Rectal smooth muscle tissue (tissue), 1 donor: ENCODE data around the gene TBC1D13.

Experiments used
- H3K27ac ChIP-seq: one replicate; pipeline ENCODE4 v1.7.0; 2013; ENCODE audit warnings: low read depth, low read length, inconsistent platforms
- H3K27me3 ChIP-seq: one replicate; pipeline ENCODE4 v1.7.0; 2013; ENCODE audit warnings: low read length; ENCODE audit not compliant: control insufficient read depth, insufficient read depth
- H3K36me3 ChIP-seq: one replicate; pipeline ENCODE4 v1.7.0; 2013; ENCODE audit warnings: low read length; ENCODE audit not compliant: control insufficient read depth, insufficient read depth
- H3K4me1 ChIP-seq: one replicate; pipeline ENCODE4 v1.7.0; 2013; ENCODE audit warnings: low read length; ENCODE audit not compliant: control insufficient read depth, insufficient read depth
- H3K4me3 ChIP-seq: one replicate; pipeline ENCODE4 v1.7.0; 2013; ENCODE audit warnings: low read length
- H3K9ac ChIP-seq: one replicate; pipeline ENCODE4 v1.7.0; 2013; ENCODE audit warnings: low read length

Gene TBC1D13, protein sequence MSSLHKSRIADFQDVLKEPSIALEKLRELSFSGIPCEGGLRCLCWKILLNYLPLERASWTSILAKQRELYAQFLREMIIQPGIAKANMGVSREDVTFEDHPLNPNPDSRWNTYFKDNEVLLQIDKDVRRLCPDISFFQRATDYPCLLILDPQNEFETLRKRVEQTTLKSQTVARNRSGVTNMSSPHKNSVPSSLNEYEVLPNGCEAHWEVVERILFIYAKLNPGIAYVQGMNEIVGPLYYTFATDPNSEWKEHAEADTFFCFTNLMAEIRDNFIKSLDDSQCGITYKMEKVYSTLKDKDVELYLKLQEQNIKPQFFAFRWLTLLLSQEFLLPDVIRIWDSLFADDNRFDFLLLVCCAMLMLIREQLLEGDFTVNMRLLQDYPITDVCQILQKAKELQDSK

DNA sequence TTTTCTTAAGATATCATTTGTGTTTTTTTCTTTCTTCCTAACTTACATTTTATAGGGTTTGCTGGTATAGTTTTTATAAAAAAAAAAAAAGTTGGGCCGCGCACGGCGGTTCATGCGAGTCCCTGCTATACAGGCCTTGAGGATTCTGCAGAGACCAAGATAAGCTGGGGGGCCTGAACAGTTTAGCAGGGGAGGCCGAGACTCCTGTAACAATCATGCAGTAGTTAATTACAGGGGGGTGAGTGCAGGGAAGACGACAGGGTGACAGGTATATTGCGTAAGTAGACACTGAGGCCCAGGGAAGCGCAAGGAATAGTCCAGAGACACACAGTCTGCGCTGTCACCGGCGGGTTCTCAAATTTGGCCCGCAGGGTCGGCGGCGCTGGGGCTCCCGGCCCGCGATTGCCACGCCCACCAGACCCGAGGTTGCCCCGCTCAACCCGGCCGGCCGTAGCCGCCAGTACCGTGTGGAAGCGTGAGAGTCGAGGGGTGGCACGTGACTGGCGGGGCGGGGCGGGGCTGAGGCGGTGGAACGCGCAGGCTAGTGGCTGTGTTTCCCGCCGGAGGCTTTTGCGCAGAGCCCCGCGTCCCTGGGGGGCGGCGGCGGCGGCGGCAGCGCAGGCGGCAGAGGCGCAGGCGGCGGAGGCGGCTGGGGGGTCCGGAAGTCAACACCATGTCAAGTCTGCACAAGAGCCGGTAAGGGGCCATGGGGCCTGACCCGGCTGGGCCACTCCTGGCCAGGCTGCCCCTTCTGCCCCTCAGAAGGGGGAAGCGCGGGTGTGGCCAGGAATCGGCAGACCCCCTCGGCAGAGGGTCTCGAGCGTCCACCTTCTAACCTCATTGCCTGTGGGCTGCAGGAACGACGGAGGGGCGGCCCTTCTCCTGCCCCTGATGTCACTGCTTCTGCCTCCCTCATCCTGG, at the start of gene TBC1D13:
TBC1D13 (plus strand) TSS at position 573 of the 921 bp plus-strand sequence; CDS start at position 674, 101 bp downstream.
- Histone ChIP-seq H3K4me1 (peaks cover 5% of the 10 kb centered on the region), H3K27ac (peak within 1 kb of the TSS; percentile 64), H3K4me3 (peak within 1 kb of the TSS; percentile 97), H3K27me3 (no peaks in the 10 kb centered on the region), H3K9ac (peak within 1 kb of the TSS; percentile 75), H3K36me3 (peaks cover 15% of the 10 kb centered on the region)

DNA sequence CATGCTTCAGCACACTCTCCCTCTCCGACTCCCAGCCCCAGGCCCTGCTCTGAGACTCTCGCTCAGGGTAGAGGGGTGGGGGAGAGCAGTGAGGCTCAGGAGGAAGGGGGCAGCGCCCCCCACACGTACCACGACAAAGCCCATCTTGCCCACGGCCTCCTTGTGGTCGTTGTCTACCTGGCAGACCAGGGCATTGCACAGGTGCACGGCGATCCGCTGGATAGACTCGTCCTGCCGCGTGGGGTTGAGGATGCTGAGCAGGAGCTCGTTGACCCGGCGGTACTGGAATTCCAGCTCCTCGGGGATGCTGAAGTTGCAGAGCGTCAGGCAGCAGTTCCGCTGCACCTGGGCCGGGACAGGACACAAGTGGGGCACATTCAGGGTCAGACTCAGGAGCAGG, 44.7 kb upstream of the TBC1D13 start:
- Histone ChIP-seq H3K27me3 (no peaks in the 10 kb centered on the region), H3K27ac (no peak overlapping the region), H3K4me3 (no peak overlapping the region), H3K4me1 (no peaks in the 10 kb centered on the region), H3K9ac (no peak overlapping the region), H3K36me3 (peaks cover 16% of the 10 kb centered on the region)

DNA sequence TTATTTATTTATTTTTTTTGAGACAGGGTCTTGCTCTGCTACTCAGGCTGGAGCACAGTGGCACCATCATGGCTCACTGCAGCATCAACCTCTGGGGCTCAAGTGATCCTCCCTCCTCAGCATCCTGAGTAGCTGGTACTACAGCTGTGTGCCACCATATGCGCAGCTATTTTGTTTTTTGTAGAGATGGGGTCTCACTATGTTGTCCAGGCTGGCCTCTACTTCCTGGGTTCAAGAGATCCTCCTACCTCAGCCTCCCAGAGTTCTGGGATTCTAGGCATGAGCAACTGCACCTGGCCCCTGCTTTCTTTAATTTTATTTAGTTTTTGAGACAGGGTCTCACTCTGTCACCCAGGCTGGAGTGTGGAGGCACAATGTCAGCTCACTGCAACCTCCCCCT, 43.6 kb upstream of the TBC1D13 start:
- Histone ChIP-seq H3K9ac (no peak overlapping the region), H3K4me1 (no peaks in the 10 kb centered on the region), H3K36me3 (peaks cover 15% of the 10 kb centered on the region), H3K27me3 (no peaks in the 10 kb centered on the region), H3K27ac (no peak overlapping the region), H3K4me3 (no peak overlapping the region)

GRCh38 chr9:128747241-128747640, 39.8 kb upstream of the TBC1D13 start:
- no peaks in the 10 kb centered on the region for H3K4me1 ChIP-seq
- H3K27ac ChIP-seq: no peak overlapping the region
- no peaks in the 10 kb centered on the region for H3K36me3 ChIP-seq

DNA sequence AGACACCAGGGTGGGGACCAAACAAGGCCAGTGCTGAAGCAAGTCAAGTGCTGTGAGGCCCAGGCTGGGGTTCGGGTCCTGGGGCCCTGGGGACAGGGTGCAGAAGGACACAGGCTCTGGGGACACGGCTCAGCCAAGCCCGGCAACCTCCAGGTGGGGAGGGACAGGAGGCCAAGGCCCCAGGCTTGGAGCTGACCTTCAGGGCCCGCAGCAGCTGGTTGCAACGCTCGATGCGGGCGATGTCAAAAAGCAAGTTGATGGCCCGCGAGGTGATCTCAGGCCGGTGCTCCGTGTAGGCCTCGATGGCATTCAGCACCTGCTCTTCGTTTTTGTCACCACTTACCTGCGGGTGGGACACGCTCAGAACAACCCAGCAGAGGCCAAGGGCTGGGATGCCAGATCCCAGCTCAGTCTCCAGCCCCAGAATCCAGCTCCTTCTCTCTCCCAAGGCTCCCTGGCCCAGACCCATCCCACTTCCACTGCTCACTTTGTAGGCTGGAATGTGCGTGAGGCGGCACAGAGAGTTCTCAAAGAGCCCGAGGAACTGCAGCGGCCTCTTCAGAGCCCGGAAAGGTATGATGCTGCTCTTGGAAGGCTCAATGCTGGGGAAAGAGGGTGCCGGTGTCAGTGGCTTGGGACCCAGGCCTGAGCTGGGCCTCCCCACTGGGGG, 36.0 kb upstream of the TBC1D13 start:
- Histone ChIP-seq H3K27ac (no peak overlapping the region), H3K9ac (no peak overlapping the region), H3K27me3 (no peaks in the 10 kb centered on the region), H3K4me3 (no peak overlapping the region), H3K36me3 (peaks cover 14% of the 10 kb centered on the region), H3K4me1 (no peaks in the 10 kb centered on the region)

More at GRCh38 chr9:128747241-128747640, 39.8 kb upstream of the TBC1D13 start:
- H3K9ac ChIP-seq: no peak overlapping the region
- H3K27me3 ChIP-seq: no peaks in the 10 kb centered on the region
- no peak overlapping the region for H3K4me3 ChIP-seq

GRCh38 chr9:128753627-128754026, 33.4 kb upstream of the TBC1D13 start:
- H3K4me1 ChIP-seq: no peaks in the 10 kb centered on the region
- peaks cover 14% of the 10 kb centered on the region for H3K36me3 ChIP-seq
- H3K27me3 ChIP-seq: no peaks in the 10 kb centered on the region
- H3K9ac ChIP-seq: no peak overlapping the region
- no peak overlapping the region for H3K27ac ChIP-seq
- no peak overlapping the region for H3K4me3 ChIP-seq

GRCh38 chr9:128757602-128758001, 29.5 kb upstream of the TBC1D13 start:
- no peak overlapping the region for H3K27ac ChIP-seq
- no peak overlapping the region for H3K4me3 ChIP-seq
- H3K36me3 ChIP-seq: peaks cover 12% of the 10 kb centered on the region
- no peaks in the 10 kb centered on the region for H3K27me3 ChIP-seq
- H3K4me1 ChIP-seq: no peaks in the 10 kb centered on the region
- H3K9ac ChIP-seq: no peak overlapping the region

DNA sequence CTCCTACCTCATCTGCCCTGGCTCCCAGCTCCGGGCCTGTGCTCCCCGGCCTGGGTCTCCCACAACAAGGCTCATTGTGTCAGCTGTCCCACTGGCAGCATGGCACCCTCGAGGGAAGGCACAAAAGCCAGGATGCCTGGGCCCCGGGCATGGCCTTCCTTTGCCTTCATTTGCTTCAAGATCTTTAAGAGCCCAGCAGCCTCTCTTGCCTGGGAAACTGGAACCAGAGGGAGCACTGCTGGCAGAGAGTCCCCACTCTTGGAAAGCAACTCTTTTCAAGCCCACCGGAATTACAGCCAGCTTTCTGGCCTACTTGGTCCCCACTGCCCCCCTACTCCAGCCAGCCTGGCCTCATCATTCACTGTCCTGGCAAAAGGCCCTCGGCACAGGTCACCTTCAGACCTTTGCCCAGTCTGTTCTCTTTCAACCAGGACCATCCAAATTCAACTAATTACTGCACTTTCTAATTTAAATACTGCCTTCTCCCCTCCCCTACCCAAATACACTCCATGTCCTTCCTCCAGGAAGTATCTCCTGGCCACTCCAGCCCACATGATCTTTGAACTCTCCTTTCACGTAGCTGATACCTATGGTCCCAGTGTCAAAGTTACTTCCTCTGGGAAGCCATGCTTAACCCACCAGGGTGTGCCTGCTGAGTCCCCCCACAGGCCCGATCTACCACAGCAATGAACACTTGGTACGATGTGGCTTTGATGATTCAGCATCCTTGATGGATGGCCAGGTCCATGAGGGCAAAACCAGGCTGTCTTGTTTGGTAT, 24.2 kb upstream of the TBC1D13 start:
- Histone ChIP-seq H3K9ac (no peak overlapping the region), H3K4me1 (no peaks in the 10 kb centered on the region), H3K36me3 (peaks cover 10% of the 10 kb centered on the region), H3K4me3 (no peak overlapping the region), H3K27me3 (no peaks in the 10 kb centered on the region), H3K27ac (no peak overlapping the region)

DNA sequence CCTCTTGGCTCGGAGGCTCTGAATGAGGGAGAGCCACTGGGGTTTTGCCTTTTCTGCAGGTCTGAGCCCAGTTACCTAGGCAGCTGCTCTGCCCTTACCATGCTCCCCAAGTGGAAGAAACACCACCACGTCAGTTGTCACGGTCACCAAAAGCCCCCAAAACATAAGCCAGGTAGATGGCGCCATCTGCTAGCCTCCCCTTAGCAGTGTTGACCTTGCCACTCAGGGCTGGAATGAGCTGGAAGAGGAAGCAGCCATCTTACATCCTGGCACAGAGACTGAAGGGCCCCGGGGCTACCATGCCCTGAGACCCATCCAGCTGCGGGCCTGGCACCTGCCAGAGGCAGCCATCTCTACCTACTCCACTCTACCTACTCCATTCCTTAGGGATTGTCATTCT, 22.7 kb upstream of the TBC1D13 start:
- Histone ChIP-seq H3K27me3 (no peaks in the 10 kb centered on the region), H3K4me1 (no peaks in the 10 kb centered on the region), H3K9ac (no peak overlapping the region), H3K4me3 (no peak overlapping the region), H3K36me3 (peaks cover 11% of the 10 kb centered on the region), H3K27ac (no peak overlapping the region)

GRCh38 chr9:128765499-128765898, 21.6 kb upstream of the TBC1D13 start:
- Histone ChIP-seq H3K4me3 (no peak overlapping the region), H3K36me3 (peaks cover 11% of the 10 kb centered on the region), H3K4me1 (peaks cover 2% of the 10 kb centered on the region), H3K27ac (no peak overlapping the region), H3K9ac (no peak overlapping the region), H3K27me3 (no peaks in the 10 kb centered on the region)

DNA sequence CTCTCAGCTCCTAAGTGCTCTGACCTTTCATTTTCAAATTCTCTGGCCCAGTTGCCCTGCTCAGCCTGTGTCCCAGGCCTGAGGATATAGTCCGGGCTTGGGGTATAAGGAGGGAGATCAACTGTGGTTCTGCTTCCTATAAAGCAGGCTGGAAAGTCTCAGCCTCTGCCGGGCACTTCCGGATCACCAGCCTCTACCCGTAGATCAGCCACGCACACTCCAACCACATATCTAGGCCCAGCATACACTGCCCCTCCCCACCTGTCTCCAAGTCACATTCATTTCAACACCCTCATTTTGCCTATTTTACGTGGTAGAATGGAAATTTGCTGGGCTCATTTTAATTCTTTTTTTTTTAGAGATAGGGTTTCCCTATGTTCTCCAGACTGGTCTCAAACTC, 18.4 kb upstream of the TBC1D13 start:
- Histone ChIP-seq H3K36me3 (peaks cover 11% of the 10 kb centered on the region), H3K27me3 (no peaks in the 10 kb centered on the region), H3K9ac (no peak overlapping the region), H3K4me3 (no peak overlapping the region), H3K4me1 (peaks cover 4% of the 10 kb centered on the region), H3K27ac (no peak overlapping the region)
